ENCODE results near the gene ADAMTS19. TPM values are rescaled to one million over a fixed set of nuclear protein-coding genes. Genes with fewer than 3 reads are reported as not detected.

ADAMTS19 gene
- total RNA-seq, 1 experiment from 2014 or later, result 20.3 TPM

GRCh38 chr5:129691220-129691619, 231.1 kb downstream of the ADAMTS19 start:
- H2BK15ac ChIP-seq (ENCODE audit: low read depth, low read length), result no peak overlapping the region
- Mint-ChIP-seq H3K36me3 (ENCODE audit: insufficient read depth in 1 of 3, low read depth in 3 of 3) (peaks cover 4 to 16% (median 10%) of the 10 kb centered on the region in 3 experiments; a peak in 4 of 7 replicates), H3K4me3 (no peak overlapping the region), H3K9me3 (no peaks in the 10 kb centered on the region), H3K27me3 (ENCODE audit: low read depth) (no peaks in the 10 kb centered on the region), H3K27ac (no peak overlapping the region), H3K4me1 (no peaks in the 10 kb centered on the region)
- H3K23me2 ChIP-seq (ENCODE audit: insufficient read length, low read depth, low read length, poor library complexity, severe bottlenecking), result no peaks in the 10 kb centered on the region
- no peak overlapping the region for H3T11ph ChIP-seq (ENCODE audit: low read length)
- no peaks in the 10 kb centered on the region for H4K20me1 ChIP-seq (ENCODE audit: control insufficient read depth, insufficient read depth, insufficient read length)
- no peaks in the 10 kb centered on the region for H3K79me2 ChIP-seq (ENCODE audit: insufficient read depth, low read length)
- no peaks in the 10 kb centered on the region for H3K4me1 ChIP-seq (ENCODE audit: insufficient read depth, low read length)
- no peak overlapping the region for H2AFZ ChIP-seq (ENCODE audit: low read length)
- no peak overlapping the region for H2BK12ac ChIP-seq (ENCODE audit: insufficient read length, low read depth, low read length)
- H3K4ac ChIP-seq (ENCODE audit: low read depth, low read length), result no peak overlapping the region
- H2BK5ac ChIP-seq (ENCODE audit: insufficient read length, low read length), result no peak overlapping the region
- H4K5ac ChIP-seq (ENCODE audit: insufficient read length, low read depth, low read length), result no peak overlapping the region
- H3K14ac ChIP-seq (ENCODE audit: insufficient read depth, low read length), result no peak overlapping the region
- no peak overlapping the region for H2BK20ac ChIP-seq (ENCODE audit: low read depth, low read length, poor library complexity, severe bottlenecking)
- no peaks in the 10 kb centered on the region for H3K27me3 ChIP-seq (ENCODE audit: insufficient read depth, low read length)
- DNase-seq, result no peak
- no peak overlapping the region for H3K23ac ChIP-seq (ENCODE audit: insufficient read length, low read depth, low read length)
- no peak overlapping the region for H4K91ac ChIP-seq (ENCODE audit: insufficient read length, low read depth, low read length)
- TF ChIP-seq CTCF (conservative IDR thresholded peaks at IDR 0.05), result no peak
- H2BK120ac ChIP-seq (ENCODE audit: low read depth, low read length, poor library complexity, severe bottlenecking), result no peak overlapping the region
- no peak overlapping the region for H3K9ac ChIP-seq (ENCODE audit: extremely low read depth, insufficient read length, low read length)
- WGBS (ENCODE audit: extremely low coverage, insufficient read length, low lambda C conversion rate), result no CpG with 5 or more reads among the region's 1 CpG
- no peaks in the 10 kb centered on the region for H3K9me3 ChIP-seq (ENCODE audit: control insufficient read depth, low read depth, low read length)
- no peak overlapping the region for H3K4me2 ChIP-seq (ENCODE audit: insufficient read depth, insufficient read length, low read length)
- no peak overlapping the region for H4K8ac ChIP-seq (replicated peaks; ENCODE audit: insufficient read length, low read depth, low read length)
- no peak overlapping the region for H2AK5ac ChIP-seq (ENCODE audit: insufficient read length, low read length)
- no peaks in the 10 kb centered on the region for H3K79me1 ChIP-seq (ENCODE audit: insufficient read depth, low read depth, low read length, poor library complexity, severe bottlenecking)
- H3K56ac ChIP-seq (ENCODE audit: insufficient read length, low read depth, low read length), result no peak overlapping the region
- no peak overlapping the region for H3K27ac ChIP-seq (ENCODE audit: insufficient read length, low read depth, low read length)
- H3K18ac ChIP-seq (ENCODE audit: insufficient read length, low read depth, low read length), result no peak overlapping the region
